HG03175 (cell line): ENCODE results near the gene SSTR1.
"Not testable (repeated sequence)": the region's sequence is repeated elsewhere in the genome, so short reads cannot be mapped to it uniquely, and the experiment has no call there.

Source experiments
- ATAC-seq: cut with Tn5 transposase; IDR thresholded peaks from one replicate; pipeline ENCODE4 v1.9.1; 2021; ENCODE audit warnings: mild to moderate bottlenecking, moderate library complexity; ENCODE audit not compliant: unreplicated experiment

SSTR1 gene

GRCh38 chr14:38207736-38208617 lies at the start of gene SSTR1:
TSS of gene SSTR1 (plus strand) at chr14:38207904. CDS start at chr14:38209390, 1,486 bp downstream.
- ATAC-seq, result no peak

- ATAC-seq, result no peak
These were observed 49.2 kb upstream of the SSTR1 start for GRCh38 chr14:38158468-38158867.

- no peak for ATAC-seq
These were observed 39.3 kb upstream of the SSTR1 start for GRCh38 chr14:38168416-38168815.

- no peak for ATAC-seq
These were observed 36.5 kb upstream of the SSTR1 start for GRCh38 chr14:38171197-38171596.

DNA sequence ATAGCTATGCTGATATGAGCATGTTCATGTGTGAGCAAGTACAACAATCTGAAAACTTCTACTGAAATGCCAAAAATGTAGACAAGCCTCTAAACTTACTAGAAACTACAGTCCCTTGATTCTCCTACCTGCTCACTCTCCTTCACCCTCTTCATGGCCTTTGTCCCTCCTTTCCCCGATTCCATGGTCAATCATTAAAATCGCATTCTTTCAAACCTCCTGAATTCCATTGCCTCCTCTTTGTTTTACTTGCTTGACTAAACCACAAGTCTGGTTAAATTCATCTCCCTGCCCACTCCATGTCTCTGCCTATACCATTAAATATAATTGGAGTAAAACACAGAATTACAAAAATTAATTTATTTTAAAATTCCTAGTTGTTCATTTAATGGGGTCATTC lies 33.0 kb upstream of the SSTR1 start:
- ATAC-seq, result no peak

DNA sequence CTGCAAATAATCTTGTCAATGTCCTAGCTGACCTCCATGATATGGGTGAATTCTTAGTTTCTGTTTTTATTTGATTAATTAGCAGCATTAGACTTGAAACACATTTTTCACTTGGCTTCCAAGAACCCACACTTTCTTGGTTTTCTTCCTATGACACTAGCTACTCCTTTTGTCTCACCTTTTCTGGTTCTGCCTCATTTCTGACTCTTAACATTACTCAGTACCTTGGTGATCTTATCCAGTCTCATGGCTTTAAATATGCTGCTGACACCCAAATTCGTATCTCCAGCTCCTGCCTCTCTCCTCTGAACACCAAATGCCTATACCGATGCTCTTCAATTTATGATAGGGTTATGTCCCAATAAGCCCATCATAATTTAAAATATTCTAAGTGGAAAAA lies 32.0 kb upstream of the SSTR1 start:
- ATAC-seq, result no peak

DNA sequence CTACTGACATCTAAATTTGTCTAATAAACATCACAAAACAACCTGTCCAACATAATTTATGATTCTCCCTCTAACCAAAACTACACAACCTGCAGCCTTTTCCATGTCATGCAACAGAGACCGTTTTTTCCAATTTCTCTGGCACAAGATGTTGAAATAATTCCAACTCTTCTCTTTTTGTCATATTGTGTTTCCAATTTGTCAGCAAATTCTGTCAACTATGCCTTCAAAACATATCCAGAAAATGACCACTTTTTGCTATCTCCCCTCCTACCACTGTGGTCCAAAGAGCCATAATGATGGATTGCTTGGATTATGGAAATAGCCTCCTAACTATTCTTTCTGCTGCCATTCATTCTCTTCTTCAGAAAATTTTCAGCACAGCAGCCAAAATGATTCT lies 31.3 kb upstream of the SSTR1 start:
- no peak for ATAC-seq

GRCh38 chr14:38184132-38184531 lies 23.6 kb upstream of the SSTR1 start:
- no peak for ATAC-seq

- no peak for ATAC-seq
These were observed 22.0 kb upstream of the SSTR1 start for GRCh38 chr14:38185671-38186070.

GRCh38 chr14:38186216-38186615 lies 21.5 kb upstream of the SSTR1 start:
- ATAC-seq, result no peak

DNA sequence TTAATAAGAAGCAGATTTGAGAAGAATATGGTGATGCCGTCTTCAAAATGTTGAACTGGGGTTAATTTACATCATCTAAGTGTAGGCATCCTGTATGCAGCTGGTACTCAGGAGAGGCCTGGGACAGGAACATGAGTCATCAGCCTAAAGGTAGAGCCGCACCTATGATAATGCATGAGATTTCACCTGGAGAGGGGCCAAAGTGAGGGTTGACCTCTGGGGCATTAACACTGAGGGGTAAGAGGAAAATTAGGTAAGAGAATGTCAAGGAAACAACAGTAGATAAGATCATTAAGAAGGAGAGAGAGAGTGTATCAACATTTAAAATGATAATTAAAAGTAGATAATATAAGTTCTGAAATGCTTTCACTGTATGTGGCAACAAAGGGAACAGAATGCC lies 20.2 kb upstream of the SSTR1 start:
- ATAC-seq, result no peak

- no peak for ATAC-seq
These were observed 17.6 kb upstream of the SSTR1 start for GRCh38 chr14:38189930-38190726.

- ATAC-seq, result not testable (repeated sequence)
These were observed 16.9 kb upstream of the SSTR1 start for GRCh38 chr14:38190846-38191245.

DNA sequence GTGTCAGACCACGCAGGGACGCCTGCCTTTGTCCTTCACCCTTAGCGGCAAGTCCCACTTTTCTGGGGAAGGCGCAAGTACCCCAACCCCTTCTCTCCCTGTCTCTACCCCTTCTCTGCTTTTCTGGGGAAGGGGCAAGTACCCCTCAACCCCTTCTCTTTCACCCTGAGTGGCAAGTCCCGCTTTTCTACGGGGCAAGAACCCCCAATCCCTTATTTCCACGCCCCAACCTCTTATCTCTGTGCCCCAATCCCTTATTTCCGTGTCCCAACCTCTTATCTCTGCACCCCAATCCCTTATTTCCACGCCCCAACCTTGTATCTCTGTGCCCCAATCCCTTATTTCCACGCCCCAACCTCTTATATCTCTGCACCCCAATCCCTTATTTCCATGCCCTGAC lies 16.2 kb upstream of the SSTR1 start:
- not testable (repeated sequence) for ATAC-seq

GRCh38 chr14:38197001-38197783 lies 10.5 kb upstream of the SSTR1 start:
- ATAC-seq, result no peak

GRCh38 chr14:38197784-38198335 lies 9.8 kb upstream of the SSTR1 start:
- ATAC-seq, result no peak

DNA sequence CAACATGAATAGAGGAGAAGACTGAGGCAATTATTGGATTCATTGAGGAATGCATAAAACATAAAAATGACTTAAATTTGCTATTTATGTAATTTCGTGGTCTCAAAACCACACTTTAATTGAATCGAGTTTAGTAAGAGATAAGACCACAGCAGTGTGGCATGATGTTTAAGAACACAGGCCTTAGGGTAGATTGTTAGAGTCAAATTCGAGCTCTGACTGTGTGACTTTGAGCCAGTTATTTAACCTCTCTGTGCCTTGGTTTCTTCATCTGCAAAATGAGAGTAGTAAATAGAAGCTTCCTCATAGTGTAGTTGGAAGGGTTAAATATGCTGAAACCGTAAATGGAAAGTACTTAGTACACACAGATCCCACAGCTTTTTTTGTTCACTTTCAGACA lies 9.3 kb upstream of the SSTR1 start:
- no peak for ATAC-seq

DNA sequence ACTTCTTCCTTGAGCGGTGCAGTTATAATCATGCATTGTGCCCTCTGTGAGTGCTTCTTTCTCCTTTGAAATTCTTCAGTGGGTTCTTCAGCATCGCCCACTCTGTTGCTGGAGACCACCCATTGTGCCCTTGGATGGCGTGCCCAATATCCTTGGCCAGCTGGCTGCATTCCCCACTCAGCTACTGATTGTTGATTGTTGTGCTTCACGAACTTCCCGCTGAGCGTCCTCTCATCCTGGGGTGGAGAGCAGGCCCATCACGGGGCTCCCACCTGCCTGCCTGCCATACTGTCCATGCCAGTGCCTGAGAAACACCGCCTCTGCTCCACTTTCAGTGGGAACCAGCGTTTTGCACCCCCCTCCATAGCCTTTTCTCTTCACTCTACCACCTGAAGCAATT lies 8.6 kb upstream of the SSTR1 start:
- no peak for ATAC-seq

- no peak for ATAC-seq
These were observed 8.0 kb upstream of the SSTR1 start for GRCh38 chr14:38199739-38200138.

DNA sequence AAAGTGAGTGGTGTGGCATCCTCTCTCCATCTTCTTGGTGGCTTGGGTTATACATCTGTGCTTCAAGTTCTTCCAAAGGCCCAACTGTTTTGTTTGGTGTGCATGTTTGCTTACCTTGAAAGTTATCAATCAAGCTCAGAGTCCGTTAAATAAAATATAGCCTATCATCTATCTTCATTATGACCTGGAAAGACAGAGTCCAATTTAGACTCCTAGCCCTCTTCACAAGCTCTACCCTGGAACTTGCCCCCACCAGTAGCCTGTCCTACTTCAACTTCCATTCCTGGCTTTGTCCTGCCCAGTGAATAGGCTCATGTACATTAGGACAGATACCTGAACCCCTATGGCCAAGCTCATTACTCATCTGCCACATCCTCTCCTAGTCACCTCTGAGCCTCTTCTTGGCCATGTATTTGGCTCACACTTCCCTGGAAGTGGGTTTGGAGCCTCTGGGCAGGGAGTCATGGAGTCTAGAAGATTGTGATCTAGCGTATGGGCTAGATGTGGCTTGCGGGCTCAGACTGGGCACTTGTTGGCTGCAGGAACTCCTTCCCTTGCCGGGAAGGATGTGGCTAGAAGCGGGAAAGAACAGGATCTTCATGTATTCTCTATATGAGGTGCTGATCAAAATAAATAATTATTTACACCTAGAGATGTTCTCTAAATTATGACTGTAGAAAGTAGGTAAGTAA lies 6.4 kb upstream of the SSTR1 start:
- no peak for ATAC-seq
